HG03066 (cell line): ENCODE data around the gene ELK3.

Experiments
- ATAC-seq: cut with Tn5 transposase; IDR thresholded peaks from one replicate; pipeline ENCODE4 v1.9.1; 2021; ENCODE audit warnings: low read depth; ENCODE audit not compliant: unreplicated experiment

Gene ELK3

DNA sequence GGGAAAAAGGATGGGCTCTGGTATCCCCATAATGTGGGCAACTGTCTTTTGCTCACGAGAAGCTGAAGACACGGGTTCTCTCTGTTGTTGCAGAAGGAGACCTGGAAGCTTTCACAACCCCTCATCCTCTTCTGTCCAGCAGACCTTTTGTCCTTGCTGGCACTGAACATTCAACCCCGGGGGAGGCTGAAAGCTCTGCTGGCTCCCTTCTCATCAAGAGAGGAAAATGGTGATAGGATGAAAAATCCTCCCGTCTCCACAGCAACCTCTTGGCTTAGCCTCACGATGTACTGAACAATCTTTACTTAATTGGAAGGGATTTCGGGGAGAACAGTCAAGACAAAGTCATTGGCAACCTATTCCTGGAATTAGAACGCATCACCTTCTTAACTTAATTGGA, 39.0 kb downstream of the ELK3 start:
- no peak for ATAC-seq

- no peak for ATAC-seq
These were observed 39.8 kb downstream of the ELK3 start for GRCh38 chr12:96233939-96234461.

- ATAC-seq, result no peak
These were observed 40.7 kb downstream of the ELK3 start for GRCh38 chr12:96234591-96235483.

GRCh38 chr12:96235484-96235826, 41.3 kb downstream of the ELK3 start:
- no peak for ATAC-seq

DNA sequence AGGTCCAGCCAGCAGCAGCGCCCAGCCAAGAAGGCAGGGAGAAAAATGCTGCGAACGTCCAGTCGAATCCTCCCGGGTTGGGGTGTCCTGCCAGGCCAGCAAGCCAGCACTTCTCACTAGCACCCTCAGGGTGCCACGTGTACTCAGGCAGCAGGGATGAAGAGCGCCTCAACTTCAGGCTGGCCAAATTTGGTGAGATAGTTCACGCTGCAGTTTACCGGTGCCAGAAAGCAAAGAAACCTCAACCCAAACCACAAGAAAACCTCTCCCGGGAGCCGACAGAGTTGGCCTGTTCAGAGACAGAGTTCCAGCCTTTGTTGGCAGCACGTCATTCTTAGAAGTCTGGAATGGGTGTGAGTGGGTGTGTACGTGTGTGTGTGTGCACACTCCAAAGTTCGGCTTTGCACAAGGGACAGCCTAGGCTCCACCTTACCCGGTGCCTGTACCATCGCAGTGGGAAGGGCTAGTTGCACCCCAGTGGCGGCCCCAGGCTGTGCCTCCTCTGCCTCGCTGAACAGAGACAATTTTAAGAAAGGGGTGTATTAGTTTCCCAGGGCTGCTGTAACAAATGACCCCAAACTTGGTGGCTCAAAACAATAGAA, 42.1 kb downstream of the ELK3 start:
- no peak for ATAC-seq

- no peak for ATAC-seq
These were observed 42.9 kb downstream of the ELK3 start for GRCh38 chr12:96237035-96237434.

DNA sequence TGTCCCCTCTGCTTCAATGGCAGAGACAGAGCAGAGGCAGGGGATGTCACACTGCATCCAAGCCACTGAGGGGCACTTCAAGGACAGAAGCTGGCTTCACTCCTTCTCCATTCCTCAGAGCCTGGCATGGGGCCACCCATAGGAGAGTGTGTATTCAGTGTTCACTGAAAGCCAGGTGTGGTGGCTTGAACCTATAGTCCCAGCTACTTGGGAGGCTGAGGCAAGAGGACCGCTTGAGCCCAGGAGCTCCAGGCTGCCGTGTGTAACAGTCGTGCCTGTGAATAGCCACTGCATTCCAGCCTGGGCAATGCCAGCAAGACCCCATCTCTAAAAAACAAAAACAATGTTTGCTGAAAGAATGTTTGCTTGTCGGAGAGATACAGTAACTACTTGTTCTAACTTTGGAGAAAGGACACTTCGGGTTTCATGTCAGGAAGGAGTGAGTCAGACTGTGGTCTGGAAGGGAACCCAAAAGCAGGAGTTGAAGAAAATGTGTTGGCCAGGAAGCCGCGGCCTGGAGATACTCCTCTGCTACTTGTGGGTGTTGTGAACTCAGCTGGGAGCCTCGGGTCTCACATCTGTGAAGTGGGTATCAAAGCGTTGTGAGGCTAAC, 43.4 kb downstream of the ELK3 start:
- no peak for ATAC-seq

DNA sequence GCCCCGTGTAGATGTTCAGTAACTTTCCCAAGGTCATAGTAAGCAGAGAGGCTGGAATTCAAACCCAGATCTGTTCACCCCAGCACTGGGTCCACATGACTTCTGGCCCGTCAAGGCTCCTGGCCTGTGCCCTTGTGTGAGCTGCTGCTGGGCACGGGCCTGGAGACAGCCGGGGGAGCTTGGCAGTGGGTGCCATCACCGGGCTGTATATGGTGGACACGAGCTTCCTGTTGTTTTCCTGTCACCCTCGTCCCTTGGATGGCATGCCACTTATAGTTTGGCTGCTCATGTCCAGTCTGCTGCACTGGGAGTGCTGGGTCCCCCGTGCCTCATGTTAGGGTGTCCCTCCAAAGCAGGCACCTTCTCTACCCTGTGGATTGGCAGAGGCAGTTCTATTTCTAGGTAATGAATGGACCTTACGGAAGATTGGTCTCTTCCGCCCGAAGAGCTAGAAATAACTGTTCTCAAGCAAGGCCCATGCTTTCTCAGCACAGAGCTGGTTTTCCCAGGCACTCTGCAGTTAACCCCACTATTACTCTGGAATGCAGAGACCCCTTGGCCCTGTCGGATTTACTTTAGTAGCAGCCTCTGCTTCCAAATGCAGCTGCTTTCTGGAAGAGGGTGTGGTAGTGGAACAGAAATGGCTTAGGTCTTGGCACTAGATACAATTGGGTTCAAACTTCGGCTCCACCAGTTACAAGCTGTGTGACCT, 44.3 kb downstream of the ELK3 start:
- no peak for ATAC-seq

- ATAC-seq, result no peak
These were observed 45.8 kb downstream of the ELK3 start for GRCh38 chr12:96239711-96240635.

GRCh38 chr12:96240656-96241055, 46.5 kb downstream of the ELK3 start:
- no peak for ATAC-seq

GRCh38 chr12:96241431-96241830, 47.3 kb downstream of the ELK3 start:
- ATAC-seq, result no peak

DNA sequence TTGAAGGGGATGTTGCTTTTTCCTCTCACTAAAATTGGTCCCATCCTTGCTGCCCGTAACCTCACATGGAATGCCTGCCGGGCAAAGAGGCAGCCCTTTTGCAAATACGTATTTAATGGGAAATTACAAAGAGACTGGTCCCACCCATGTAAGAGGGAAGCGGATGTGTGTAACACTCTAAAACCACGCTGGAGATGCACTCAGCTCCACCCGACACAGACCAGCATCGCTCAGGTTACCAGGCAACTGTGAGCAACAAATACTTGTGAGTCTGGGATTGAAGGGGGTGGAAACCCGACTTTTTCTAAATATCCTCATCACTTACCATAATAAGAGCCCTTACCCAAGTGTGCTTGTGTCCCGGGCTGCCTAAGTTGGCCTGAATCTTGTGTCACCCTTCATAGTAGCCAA, 47.7 kb downstream of the ELK3 start:
- ATAC-seq, result no peak

DNA sequence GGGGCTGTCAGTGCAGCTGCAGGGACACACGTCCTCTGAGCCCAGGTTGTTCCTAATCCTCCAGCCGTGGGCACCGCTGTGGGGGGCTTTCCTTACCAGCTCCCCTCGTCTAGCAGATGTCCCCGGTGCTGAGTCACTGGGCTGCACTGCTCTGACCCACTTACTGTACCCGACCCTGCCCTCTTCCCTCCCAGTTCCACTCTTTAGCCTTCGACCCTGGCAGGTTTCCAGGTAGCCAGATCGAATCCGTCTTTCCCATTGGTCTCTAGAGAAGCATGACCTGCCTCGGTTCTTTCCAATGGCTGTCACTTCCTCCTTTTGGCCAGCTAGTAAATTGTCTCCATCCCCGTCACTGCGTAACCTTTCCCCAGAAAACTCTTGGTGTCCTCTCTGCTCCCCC, 48.4 kb downstream of the ELK3 start:
- ATAC-seq, result no peak

GRCh38 chr12:96244826-96245225, 50.7 kb downstream of the ELK3 start:
- ATAC-seq, result no peak

GRCh38 chr12:96246926-96247505, 52.8 kb downstream of the ELK3 start:
- ATAC-seq, result no peak

- ATAC-seq, result no peak
These were observed 53.4 kb downstream of the ELK3 start for GRCh38 chr12:96247563-96247962.

DNA sequence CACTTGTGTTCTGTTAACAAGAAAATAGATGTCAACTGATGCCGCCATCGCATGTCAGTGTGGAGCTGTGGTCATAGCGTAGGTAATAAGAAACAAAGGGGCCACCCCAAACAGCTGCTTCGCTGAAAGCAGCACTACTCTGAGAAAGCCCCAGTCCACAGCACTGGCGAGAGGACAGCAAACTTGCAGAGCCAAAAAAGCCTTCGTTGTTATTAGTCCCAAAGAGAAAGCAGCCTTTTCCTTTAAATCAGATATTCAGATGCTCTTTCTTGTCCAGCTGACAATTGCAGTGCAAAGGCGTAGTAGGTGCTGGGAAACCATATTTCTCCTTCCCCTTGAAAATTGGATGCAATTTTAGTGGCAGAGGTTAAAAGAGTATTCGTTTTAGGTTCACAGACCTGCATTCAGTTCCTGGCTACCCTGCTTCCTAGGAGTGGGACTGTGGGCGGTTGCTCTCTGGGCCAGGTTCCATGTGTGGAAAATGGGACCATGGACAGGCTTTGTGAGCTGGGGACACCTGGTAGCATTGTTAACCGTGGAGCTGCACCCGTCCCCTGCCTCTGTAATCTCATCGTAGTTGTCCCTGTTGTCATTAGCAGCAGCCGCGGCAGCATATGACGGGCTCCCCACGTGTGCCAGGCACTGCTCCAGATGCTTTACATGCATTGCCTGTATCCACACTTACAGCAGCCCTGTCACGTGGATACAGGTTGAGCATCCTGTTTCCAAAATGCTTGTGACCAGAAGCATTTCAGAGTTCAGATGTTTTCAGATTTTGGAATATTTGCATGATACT, 54.2 kb downstream of the ELK3 start:
- ATAC-seq, result no peak

GRCh38 chr12:96249196-96250118, 55.3 kb downstream of the ELK3 start:
- no peak for ATAC-seq
